ENCODE measurements around the gene PTPN5.

- TF ChIP-seq CTCF (conservative IDR thresholded peaks at IDR 0.05): no peak
- TF ChIP-seq EZH2 (IDR thresholded peaks at IDR 0.05; ENCODE audit: low read depth): no peak
Measured at GRCh38 chr11:18761741-18762140, 29.9 kb downstream of the PTPN5 start.

Measured in PC-9 (cell line).